ENCODE results near the gene GNB1. TPM values are rescaled to one million over a fixed set of nuclear protein-coding genes. Genes with fewer than 3 reads are reported as not detected.
A peak's percentile ranks its signal among the peaks of the same experiment; 100 is the strongest.

Gene GNB1
- total RNA-seq (100 to 1,000 TPM; 139 to 228 (median 174) TPM), polyA plus RNA-seq (100 to 1,000 TPM in 1 of 2 donors, 10 to 100 TPM in 1; 64.9 to 109 TPM)
- long read RNA-seq, donor 1, transcript GNB1-209 (11 exons, 3,145 nt): minor isoform, 48 of 365 reads
- long read RNA-seq, donor 1, transcript GNB1-201 (12 exons, 3,132 nt): major isoform, 235 of 365 reads
- long read RNA-seq, donor 1, partial matches to known transcripts: 46 of 365 reads
- long read RNA-seq, donor 1, other reads (novel, unspliced or antisense): 35 of 365 reads
- long read RNA-seq, donor 2, transcript GNB1-209 (11 exons, 3,145 nt): minor isoform, 30 of 382 reads
- long read RNA-seq, donor 2, transcript GNB1-201 (12 exons, 3,132 nt): major isoform, 251 of 382 reads
- long read RNA-seq, donor 2, partial matches to known transcripts: 57 of 382 reads
- long read RNA-seq, donor 2, other reads (novel, unspliced or antisense): 44 of 382 reads
- long read RNA-seq, donor 3, transcript GNB1-201 (12 exons, 3,132 nt): major isoform, 7 of 55 reads
- long read RNA-seq, donor 3, partial matches to known transcripts: 34 of 55 reads
- long read RNA-seq, donor 3, other reads (novel, unspliced or antisense): 12 of 55 reads

GRCh38 chr1:1890506-1891348 is at the start of gene GNB1:
GNB1 (minus strand) TSS chr1:1891087; CDS start chr1:1825453, 65,634 bp downstream.
- ATAC-seq: peak; percentile 81 to 93 (median 88)
- 0 to 1% methylated on average over 38 to 136 of the region's 137 CpGs for WGBS, 2 donors

GRCh38 chr1:1940123-1940425 is 49.2 kb upstream of the GNB1 start:
- no peak overlapping the region for H3K4me3 ChIP-seq
- peaks cover 0 to 7% (median 3%) of the 10 kb centered on the region in 9 donors for H3K4me1 ChIP-seq
- no peak for ATAC-seq
- 84 to 88% methylated on average over 12 of the region's 12 CpGs for WGBS, 2 donors
- H3K9me3 ChIP-seq: no peaks in the 10 kb centered on the region
- H3K27me3 ChIP-seq: peaks cover 0 to 32% (median 9%) of the 10 kb centered on the region in 7 donors
- H3K27ac ChIP-seq: no peak overlapping the region
- intact Hi-C loops (cut with DNase I): loop anchor here in 5 of 10 donors (5.0 to 10.0 kb wide), 3 partner anchors 105 to 225 kb away; no protein-coding TSS in a partner anchor
- no peak for TF ChIP-seq CTCF (IDR thresholded peaks at IDR 0.05)
- no peaks in the 10 kb centered on the region for H3K36me3 ChIP-seq
- no peak for DNase-seq

More at GRCh38 chr1:1890506-1891348, at the start of gene GNB1:
- TF ChIP-seq CTCF (IDR thresholded peaks at IDR 0.05): no peak
- intact Hi-C loops (cut with DNase I): loop anchor here in 6 of 10 donors (2.0 to 10.0 kb wide), 6 partner anchors 32 to 113 kb away; partner anchors contain the start of gene NADK (in 2 of the 6)
- Histone ChIP-seq H3K4me3 (peak within 1 kb of the TSS; percentile 75 to 98 (median 88)), H3K36me3 (no peaks in the 10 kb centered on the region), H3K27me3 (no peaks in the 10 kb centered on the region), H3K9me3 (no peaks in the 10 kb centered on the region), H3K4me1 (peaks cover 33 to 80% (median 68%) of the 10 kb centered on the region in 9 donors), H3K27ac (peak within 1 kb of the TSS; percentile 91 to 99 (median 96))
- DNase-seq: peak; percentile 87 to 91

- H3K36me3 ChIP-seq: no peaks in the 10 kb centered on the region
- no peak for TF ChIP-seq CTCF (IDR thresholded peaks at IDR 0.05)
- WGBS, 2 donors: 87 to 88% methylated on average over 28 of the region's 28 CpGs
- no peak overlapping the region for H3K27ac ChIP-seq
- ATAC-seq (no peak), DNase-seq (no peak)
- H3K4me1 ChIP-seq: peaks cover 0 to 7% (median 3%) of the 10 kb centered on the region in 9 donors
- H3K27me3 ChIP-seq: peaks cover 0 to 30% (median 8%) of the 10 kb centered on the region in 7 donors
- intact Hi-C loops (cut with DNase I): loop anchor here in 5 of 10 donors (5.0 to 10.0 kb wide), 3 partner anchors 105 to 225 kb away; no protein-coding TSS in a partner anchor
- H3K4me3 ChIP-seq: no peak overlapping the region
- H3K9me3 ChIP-seq: no peaks in the 10 kb centered on the region
Measured at GRCh38 chr1:1939296-1940122, 48.6 kb upstream of the GNB1 start.

All from heart right ventricle (tissue), 16 donors.